K562 (cell line): ENCODE measurements around the gene QKI. TPM values are rescaled to one million over a fixed set of nuclear protein-coding genes. Genes with fewer than 3 reads are reported as not detected.

Experiments used
- ATAC-seq: fragments of 200-7000 bp; cut with Tn5 transposase; 3 replicates; pipeline ENCODE4 v1.9.1; 2020; ENCODE audit warnings: moderate library complexity
- BruUV-seq: library from RNA; stranded (reverse); fragments of 400-500 nt; replicated peaks from 2 replicates; lab custom pipeline; 2021; lab: Mats Ljungman, UMichigan
- CTCF ChIA-PET: fragments of 300-600 bp; formaldehyde crosslinking; extraction: SDS; loops from one replicate; lab custom pipeline; 2021; ENCODE audit warnings: low intra/inter-chr PET ratio; lab: Yijun Ruan, JAX
- POLR2A ChIA-PET: fragments of 300-600, 350-650 bp; sonication (Branson Sonifier 250); formaldehyde crosslinking; extraction: SDS; loops from one replicate; lab custom pipeline; 2021; ENCODE audit warnings: antibody characterized with exemption, inconsistent platforms; lab: Yijun Ruan, JAX
- DNase-seq, 4 experiments: peaks; one replicate each; pipeline versions ENCODE4 v3.0.0 to v3.0.0-alpha.2; 2011 to 2018; ENCODE audit warnings: low spot score in 3 of 4, mixed read lengths in 3 of 4; ENCODE audit errors: extremely low read depth in 1 of 4
- FAIRE-seq: peaks from 2 replicates; lab custom pipeline; 2011; peaks lifted over from hg19 to GRCh38; lab: Jason Lieb, UNC
- H2AFZ ChIP-seq: 2 replicates; pipeline ENCODE4 v1.6.0; 2011; ENCODE audit warnings: low read depth, low read length, control low read depth, inconsistent platforms
- H3K27ac ChIP-seq: fragments of 200-600 bp; 3 replicates; pipeline ENCODE4 v1.8.0; 2011; ENCODE audit warnings: low read depth, mild to moderate bottlenecking, control low read depth, inconsistent platforms, low read length, moderate library complexity, mixed read lengths; ENCODE audit errors: extremely low read depth
- H3K27me3 ChIP-seq, 2 experiments: fragments of 300-600 bp in 1 of 2; 2 replicates in 1 of 2; 3 replicates in 1 of 2; pipeline versions ENCODE4 v1.6.0 to v1.8.0; 2011; ENCODE audit warnings: inconsistent platforms in 2 of 2, low read length in 2 of 2, mild to moderate bottlenecking in 1 of 2, mixed read lengths in 1 of 2, moderate library complexity in 1 of 2; ENCODE audit not compliant: control insufficient read depth in 2 of 2, insufficient read depth in 2 of 2
- H3K36me3 ChIP-seq: fragments of 300-600 bp; 3 replicates; pipeline ENCODE4 v1.8.0; 2011; ENCODE audit warnings: mild to moderate bottlenecking, low read length, inconsistent platforms; ENCODE audit not compliant: control insufficient read depth, insufficient read depth
- H3K4me1 ChIP-seq, 2 experiments: fragments of 200-600 bp in 1 of 2; replicated peaks in 1 of 2; 2 replicates in 1 of 2; 3 replicates in 1 of 2; pipeline versions ENCODE4 v1.5.1 to v1.8.0; 2011; ENCODE audit warnings: inconsistent platforms in 2 of 2, low read length in 2 of 2, mild to moderate bottlenecking in 1 of 2, mixed read lengths in 1 of 2, moderate library complexity in 1 of 2; ENCODE audit not compliant: control insufficient read depth in 2 of 2, insufficient read depth in 2 of 2
- H3K4me2 ChIP-seq: 2 replicates; pipeline ENCODE4 v1.6.1; 2011; ENCODE audit warnings: low read length, control low read depth, inconsistent platforms, mixed read lengths; ENCODE audit not compliant: insufficient read depth
- H3K4me3 ChIP-seq: fragments of 200-600 bp; sonication (generic), shearing (Covaris generic); 2 replicates; pipeline ENCODE4 v1.5.1; 2016; ENCODE audit warnings: control low read depth, inconsistent platforms
- H3K79me2 ChIP-seq: fragments of 200-600 bp; 3 replicates; pipeline ENCODE4 v1.8.0; 2011; ENCODE audit warnings: low read length, inconsistent platforms; ENCODE audit not compliant: control insufficient read depth, insufficient read depth
- H3K9ac ChIP-seq, 2 experiments: 2 replicates each; pipeline versions ENCODE4 v1.6.0 to v1.6.1; 2011; ENCODE audit warnings: low read depth in 2 of 2, low read length in 2 of 2, control low read depth in 1 of 2, inconsistent platforms in 1 of 2, mild to moderate bottlenecking in 1 of 2, mixed read lengths in 1 of 2; ENCODE audit not compliant: insufficient read depth in 1 of 2
- H3K9me1 ChIP-seq: one replicate; pipeline ENCODE4 v1.6.0; 2011; ENCODE audit warnings: inconsistent platforms, mild to moderate bottlenecking, low read length, moderate library complexity; ENCODE audit not compliant: control insufficient read depth, insufficient read depth
- H3K9me3 ChIP-seq: replicated peaks from 2 replicates; pipeline ENCODE4 v1.5.1; 2011; ENCODE audit warnings: low read depth, low read length, inconsistent platforms; ENCODE audit not compliant: control insufficient read depth, insufficient read depth
- H4K20me1 ChIP-seq: replicated peaks from 2 replicates; pipeline ENCODE4 v1.6.1; 2011; ENCODE audit warnings: low read length, inconsistent platforms, mixed read lengths; ENCODE audit not compliant: control insufficient read depth, insufficient read depth
- ERF ChIP-seq: fragments of 450-650 bp; formaldehyde crosslinking; IDR thresholded peaks from 2 replicates; pipeline ENCODE4 v1.4.0; 2020; ENCODE audit warnings: mild to moderate bottlenecking, mixed read lengths
- HDAC3 ChIP-seq: fragments of 450-650 bp; IDR thresholded peaks from 2 replicates; pipeline ENCODE4 v1.6.1; 2018; ENCODE audit warnings: borderline replicate concordance, mild to moderate bottlenecking, moderate library complexity; ENCODE audit not compliant: partially characterized antibody
- PHF20 ChIP-seq: fragments of 450-650 bp; IDR thresholded peaks from 2 replicates; pipeline ENCODE4 v1.6.1; 2018; ENCODE audit not compliant: partially characterized antibody
- RBFOX2 ChIP-seq: fragments of 200-400 bp; formaldehyde crosslinking; IDR thresholded peaks from 2 replicates; pipeline ENCODE4 v1.6.1; 2017; ENCODE audit warnings: low read depth, mild to moderate bottlenecking, low read length, moderate library complexity
- RBM14 ChIP-seq: fragments of 200-400 bp; formaldehyde crosslinking; IDR thresholded peaks from 2 replicates; pipeline ENCODE4 v1.6.1; 2018; ENCODE audit warnings: low read depth, mild to moderate bottlenecking, low read length, moderate library complexity, borderline replicate concordance; ENCODE audit not compliant: insufficient read depth
- RFX1 ChIP-seq: fragments of 450-650 bp; IDR thresholded peaks from 2 replicates; pipeline ENCODE4 v1.6.1; 2016; ENCODE audit warnings: mild to moderate bottlenecking, moderate library complexity
- SAP30 ChIP-seq: fragments of 200-600 bp; sonication (generic); IDR thresholded peaks from 2 replicates; pipeline ENCODE4 v1.6.1; 2012; ENCODE audit warnings: borderline replicate concordance, low read depth, mild to moderate bottlenecking, moderate library complexity, low read length, control low read depth, inconsistent platforms; ENCODE audit not compliant: insufficient read depth, poor library complexity, severe bottlenecking
- TEAD1 ChIP-seq, 2 experiments: fragments of 450-650 bp in 1 of 2; sonication (generic) in 1 of 2; formaldehyde crosslinking; IDR thresholded peaks; 2 replicates each; pipeline versions ENCODE4 v1.4.0 to v1.8.0; 2020 to 2022; ENCODE audit warnings: mild to moderate bottlenecking in 2 of 2, missing genetic modification reagents in 1 of 2
- TOE1 ChIP-seq, 2 experiments: fragments of 450-650 bp in 1 of 2; sonication (generic) in 1 of 2; formaldehyde crosslinking in 1 of 2; IDR thresholded peaks; 2 replicates each; pipeline versions ENCODE4 v1.7.1 to v1.8.0; 2016 to 2022; ENCODE audit warnings: borderline replicate concordance in 2 of 2, mild to moderate bottlenecking in 2 of 2, antibody characterized with exemption in 1 of 2, inconsistent platforms in 1 of 2, low read depth in 1 of 2, missing genetic modification reagents in 1 of 2, moderate library complexity in 1 of 2
- YY1 ChIP-seq, 3 experiments: IDR thresholded peaks; 2 replicates each; pipeline ENCODE4 v1.6.1; 2011; ENCODE audit warnings: low read length in 2 of 3, mild to moderate bottlenecking in 2 of 3, moderate library complexity in 2 of 3, borderline replicate concordance in 1 of 3, control low read depth in 1 of 3, low read depth in 1 of 3; ENCODE audit not compliant: insufficient read depth in 3 of 3, insufficient replicate concordance in 2 of 3, control insufficient read depth in 1 of 3, insufficient read length in 1 of 3; ENCODE audit errors: extremely low read depth in 1 of 3
- ZBTB17 ChIP-seq: fragments of 450-650 bp; formaldehyde crosslinking; IDR thresholded peaks from 2 replicates; pipeline ENCODE4 v1.4.0; 2020; ENCODE audit warnings: mild to moderate bottlenecking
- ZNF197 ChIP-seq: fragments of 200-800 bp; sonication (Bioruptor generic); IDR thresholded peaks from 2 replicates; pipeline ENCODE4 v1.6.1; 2016; ENCODE audit warnings: low read depth, missing genetic modification characterization, missing compliant biosample characterization
- in situ Hi-C: fragments of 300-500 bp; cut with MboI; formaldehyde crosslinking; loops from 4 replicates; pipeline ENCODE4 v1.15.0; 2018; ENCODE audit warnings: inconsistent platforms, mixed read lengths
- intact Hi-C: fragments of 100-400 bp; cut with micrococcal nuclease; formaldehyde crosslinking; loops from 2 replicates; pipeline ENCODE4 v1.14.2; 2022
- polyA plus RNA-seq, 8 experiments: library from polyadenylated mRNA; depleted of rRNA in 4 of 8; stranded (reverse) in 5 of 8; unstranded in 3 of 8; fragments of >200 nt; fragmentation: Nextera tagmentation in 2 of 8; fragmentation: Illumina TruSeq in 1 of 8; extraction: Ambion mirVana in 2 of 8; extraction: Trizol in 1 of 8; gene quantifications; 2 replicates each; pipeline versions ENCODE4 v1.2.1 to v1.2.3, GENCODE V29; 2011 to 2014; ENCODE audit warnings: inconsistent platforms in 1 of 8, missing spikeins in 1 of 8
- total RNA-seq, 7 experiments: library from RNA; depleted of rRNA in 6 of 7; stranded (reverse); fragments of >200 nt in 6 of 7; fragmentation: Illumina TruSeq in 2 of 7; extraction: Trizol in 2 of 7; gene quantifications; 2 replicates each; pipeline versions ENCODE4 v1.2.1 to v1.2.3, GENCODE V29; 2011 to 2021; ENCODE audit warnings: low replicate concordance in 1 of 7
- TF ChIP-seq, protein P1 (sequence below): sonication (generic); formaldehyde crosslinking; IDR thresholded peaks from 2 replicates; pipeline ENCODE4 v1.8.1; 2023; ENCODE audit warnings: mild to moderate bottlenecking, missing genetic modification reagents
- TF ChIP-seq, protein P2 (sequence below): sonication (generic); formaldehyde crosslinking; IDR thresholded peaks from 2 replicates; pipeline ENCODE4 v1.8.1; 2023; ENCODE audit warnings: mild to moderate bottlenecking, missing genetic modification reagents, moderate library complexity
- TF ChIP-seq, protein P3 (sequence below): sonication (generic); formaldehyde crosslinking; IDR thresholded peaks from 2 replicates; pipeline ENCODE4 v1.8.0; 2023; ENCODE audit warnings: mild to moderate bottlenecking, missing genetic modification reagents

The QKI gene
- total and polyA plus RNA-seq, 9 of the 15 experiments (the other 6 are each of a cell fraction or from before 2014, with no cell fraction given), result 20.4 to 215 (median 123) TPM

DNA sequence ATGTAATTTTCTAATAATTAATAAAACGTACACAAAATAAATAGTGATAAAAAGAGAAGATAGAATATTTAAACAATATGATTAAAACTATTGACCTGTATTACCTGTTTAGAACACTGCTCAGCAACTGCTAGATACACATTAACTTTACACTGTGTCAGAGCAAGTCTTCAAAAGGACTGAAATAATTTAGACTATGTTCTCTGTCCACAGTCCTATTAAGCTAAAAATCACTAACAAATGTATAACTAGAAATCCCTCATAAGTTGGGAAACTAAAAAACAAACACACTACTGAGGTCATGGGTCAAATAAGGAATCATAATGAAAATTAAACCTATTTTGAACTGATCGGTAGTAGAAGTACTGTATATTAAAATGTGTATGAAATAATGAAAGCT lies 181.7 kb downstream of the QKI start (continued):
- TF ChIP-seq RBFOX2, result no peak

- FAIRE-seq, result no peak
- H3K9ac ChIP-seq, result no peak overlapping the region
- no peak for ATAC-seq
- H3K4me3 ChIP-seq, result no peak overlapping the region
- DNase-seq, result no peak
- no peak overlapping the region for H3K27ac ChIP-seq
- in situ Hi-C loops, result no loop called here
- ChIA-PET CTCF (no interaction called here), POLR2A (interaction anchor here (0.7 kb wide), 2 partner anchors 13 to 54 kb away, joined by 3 to 4 read pairs; no protein-coding TSS in a partner anchor)
- peaks cover 0 to 6% of the 10 kb centered on the region in 2 experiments; a peak in 1 of 5 replicates for H3K27me3 ChIP-seq
- no peaks in the 10 kb centered on the region for H3K4me1 ChIP-seq
- no peaks in the 10 kb centered on the region for H3K9me3 ChIP-seq
- no peak overlapping the region for H3K4me2 ChIP-seq
- H3K79me2 ChIP-seq, result no peaks in the 10 kb centered on the region
- H3K36me3 ChIP-seq, result no peaks in the 10 kb centered on the region
- H4K20me1 ChIP-seq, result no peaks in the 10 kb centered on the region
- no peaks in the 10 kb centered on the region for H3K9me1 ChIP-seq
- H2AFZ ChIP-seq, result no peak overlapping the region; the same call in 1 of the 2 replicates
- no TSS peak for BruUV-seq
- intact Hi-C loops, result no loop called here
- TF ChIP-seq ZNF197 (no peak), RFX1 (no peak), RBM14 (no peak), PHF20 (no peak), TEAD1 (CRISPR knock-in tag; IDR thresholded peaks at IDR 0.05) (no peak), TOE1 (IDR thresholded peaks at IDR 0.05; ENCODE audit: borderline replicate concordance) (no peak), TOE1 (CRISPR knock-in tag; IDR thresholded peaks at IDR 0.05; ENCODE audit: borderline replicate concordance, low read depth) (no peak), ZBTB17 (CRISPR knock-in tag) (no peak), HDAC3 (no peak), ERF (no peak), SAP30 (no peak), YY1 (IDR thresholded peaks at IDR 0.05; ENCODE audit: borderline replicate concordance in 1 of 3, control insufficient read depth in 1 of 3, extremely low read depth in 1 of 3, insufficient read depth in 3 of 3, insufficient read length in 1 of 3, insufficient replicate concordance in 2 of 3, low read depth in 1 of 3, low read length in 2 of 3) (no peak)
- TF ChIP-seq, protein P1, sequence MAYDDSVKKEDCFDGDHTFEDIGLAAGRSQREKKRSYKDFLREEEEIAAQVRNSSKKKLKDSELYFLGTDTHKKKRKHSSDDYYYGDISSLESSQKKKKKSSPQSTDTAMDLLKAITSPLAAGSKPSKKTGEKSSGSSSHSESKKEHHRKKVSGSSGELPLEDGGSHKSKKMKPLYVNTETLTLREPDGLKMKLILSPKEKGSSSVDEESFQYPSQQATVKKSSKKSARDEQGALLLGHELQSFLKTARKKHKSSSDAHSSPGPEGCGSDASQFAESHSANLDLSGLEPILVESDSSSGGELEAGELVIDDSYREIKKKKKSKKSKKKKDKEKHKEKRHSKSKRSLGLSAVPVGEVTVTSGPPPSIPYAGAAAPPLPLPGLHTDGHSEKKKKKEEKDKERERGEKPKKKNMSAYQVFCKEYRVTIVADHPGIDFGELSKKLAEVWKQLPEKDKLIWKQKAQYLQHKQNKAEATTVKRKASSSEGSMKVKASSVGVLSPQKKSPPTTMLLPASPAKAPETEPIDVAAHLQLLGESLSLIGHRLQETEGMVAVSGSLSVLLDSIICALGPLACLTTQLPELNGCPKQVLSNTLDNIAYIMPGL, result no peak
- TF ChIP-seq, protein P2, sequence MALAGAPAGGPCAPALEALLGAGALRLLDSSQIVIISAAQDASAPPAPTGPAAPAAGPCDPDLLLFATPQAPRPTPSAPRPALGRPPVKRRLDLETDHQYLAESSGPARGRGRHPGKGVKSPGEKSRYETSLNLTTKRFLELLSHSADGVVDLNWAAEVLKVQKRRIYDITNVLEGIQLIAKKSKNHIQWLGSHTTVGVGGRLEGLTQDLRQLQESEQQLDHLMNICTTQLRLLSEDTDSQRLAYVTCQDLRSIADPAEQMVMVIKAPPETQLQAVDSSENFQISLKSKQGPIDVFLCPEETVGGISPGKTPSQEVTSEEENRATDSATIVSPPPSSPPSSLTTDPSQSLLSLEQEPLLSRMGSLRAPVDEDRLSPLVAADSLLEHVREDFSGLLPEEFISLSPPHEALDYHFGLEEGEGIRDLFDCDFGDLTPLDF, result no peak
- TF ChIP-seq, protein P3, sequence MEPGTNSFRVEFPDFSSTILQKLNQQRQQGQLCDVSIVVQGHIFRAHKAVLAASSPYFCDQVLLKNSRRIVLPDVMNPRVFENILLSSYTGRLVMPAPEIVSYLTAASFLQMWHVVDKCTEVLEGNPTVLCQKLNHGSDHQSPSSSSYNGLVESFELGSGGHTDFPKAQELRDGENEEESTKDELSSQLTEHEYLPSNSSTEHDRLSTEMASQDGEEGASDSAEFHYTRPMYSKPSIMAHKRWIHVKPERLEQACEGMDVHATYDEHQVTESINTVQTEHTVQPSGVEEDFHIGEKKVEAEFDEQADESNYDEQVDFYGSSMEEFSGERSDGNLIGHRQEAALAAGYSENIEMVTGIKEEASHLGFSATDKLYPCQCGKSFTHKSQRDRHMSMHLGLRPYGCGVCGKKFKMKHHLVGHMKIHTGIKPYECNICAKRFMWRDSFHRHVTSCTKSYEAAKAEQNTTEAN (CRISPR knock-in tag), result no peak
Observed at GRCh38 chr6:163599136-163599535, 184.6 kb downstream of the QKI start.
